Suprapubic skin (tissue), 4 donors: ENCODE data around the gene LMAN1L. TPM values are rescaled to one million over a fixed set of nuclear protein-coding genes. Genes with fewer than 3 reads are reported as not detected.

Experiments used
- DNase-seq, 2 donors: peaks; one replicate each; pipeline ENCODE4 v3.0.0-alpha.2; 2019; ENCODE audit warnings: low spot score in 2 of 2
- H3K27ac ChIP-seq: fragments of 200-600 bp; sonication (generic); one replicate; pipeline ENCODE4 v1.5.1; 2019
- H3K27me3 ChIP-seq: fragments of 200-600 bp; sonication (generic); one replicate; pipeline ENCODE4 v1.5.1; 2019
- H3K36me3 ChIP-seq: fragments of 200-600 bp; sonication (generic); one replicate; pipeline ENCODE4 v1.5.1; 2019
- H3K4me1 ChIP-seq: fragments of 200-600 bp; sonication (generic); one replicate; pipeline ENCODE4 v1.5.1; 2019
- H3K4me3 ChIP-seq: fragments of 200-600 bp; sonication (generic); one replicate; pipeline ENCODE4 v1.5.1; 2019; ENCODE audit warnings: mild to moderate bottlenecking
- H3K9me3 ChIP-seq: fragments of 200-600 bp; sonication (generic); one replicate; pipeline ENCODE4 v1.5.1; 2019
- EP300 ChIP-seq: sonication (generic); formaldehyde crosslinking; IDR thresholded peaks from one replicate; pipeline ENCODE4 v1.6.1; 2017; ENCODE audit warnings: antibody characterized with exemption
- POLR2A ChIP-seq, 2 donors: fragments of 450-650 bp; IDR thresholded peaks; one replicate each; pipeline ENCODE4 v1.6.1; 2017; ENCODE audit warnings: antibody characterized with exemption in 2 of 2, mild to moderate bottlenecking in 2 of 2, moderate library complexity in 2 of 2
- POLR2AphosphoS5 ChIP-seq, 3 donors: sonication (generic); formaldehyde crosslinking; IDR thresholded peaks; one replicate each; pipeline ENCODE4 v1.6.1; 2017; ENCODE audit warnings: antibody characterized with exemption in 3 of 3
- WGBS: methylation state at CpG from one replicate; pipeline ENCODE4 v1.1.5; 2018; 5-methylcytosine and 5-hydroxymethylcytosine counted together
- total RNA-seq, 4 donors: library from RNA; depleted of rRNA; stranded (reverse); fragments of >200 nt; gene quantifications; one replicate each; pipeline ENCODE4 v1.1.0, GENCODE V29; 2016
- TF ChIP-seq, protein P1 (sequence below), 2 donors: fragments of 200-600 bp in 1 of 2; fragments of 450-650 bp in 1 of 2; sonication (generic) in 1 of 2; IDR thresholded peaks; one replicate each; pipeline ENCODE4 v1.5.1; 2016 to 2019; ENCODE audit warnings: antibody characterized with exemption in 2 of 2, mild to moderate bottlenecking in 1 of 2, moderate library complexity in 1 of 2

The LMAN1L gene
- total RNA-seq, 4 donors from 2014 or later = 0.42 TPM; not detected in 3

GRCh38 chr15:74775894-74776293, 36.7 kb upstream of the LMAN1L start:
- Histone ChIP-seq H3K4me3 (no peak overlapping the region), H3K27me3 (no peaks in the 10 kb centered on the region), H3K4me1 (peaks cover 43% of the 10 kb centered on the region), H3K27ac (no peak overlapping the region), H3K9me3 (no peaks in the 10 kb centered on the region), H3K36me3 (no peaks in the 10 kb centered on the region)
- 100% methylated on average over 4 of the region's 4 CpGs for WGBS
- no peak for TF ChIP-seq POLR2A (IDR thresholded peaks at IDR 0.05)
- no peak for TF ChIP-seq EP300
- TF ChIP-seq, protein P1, sequence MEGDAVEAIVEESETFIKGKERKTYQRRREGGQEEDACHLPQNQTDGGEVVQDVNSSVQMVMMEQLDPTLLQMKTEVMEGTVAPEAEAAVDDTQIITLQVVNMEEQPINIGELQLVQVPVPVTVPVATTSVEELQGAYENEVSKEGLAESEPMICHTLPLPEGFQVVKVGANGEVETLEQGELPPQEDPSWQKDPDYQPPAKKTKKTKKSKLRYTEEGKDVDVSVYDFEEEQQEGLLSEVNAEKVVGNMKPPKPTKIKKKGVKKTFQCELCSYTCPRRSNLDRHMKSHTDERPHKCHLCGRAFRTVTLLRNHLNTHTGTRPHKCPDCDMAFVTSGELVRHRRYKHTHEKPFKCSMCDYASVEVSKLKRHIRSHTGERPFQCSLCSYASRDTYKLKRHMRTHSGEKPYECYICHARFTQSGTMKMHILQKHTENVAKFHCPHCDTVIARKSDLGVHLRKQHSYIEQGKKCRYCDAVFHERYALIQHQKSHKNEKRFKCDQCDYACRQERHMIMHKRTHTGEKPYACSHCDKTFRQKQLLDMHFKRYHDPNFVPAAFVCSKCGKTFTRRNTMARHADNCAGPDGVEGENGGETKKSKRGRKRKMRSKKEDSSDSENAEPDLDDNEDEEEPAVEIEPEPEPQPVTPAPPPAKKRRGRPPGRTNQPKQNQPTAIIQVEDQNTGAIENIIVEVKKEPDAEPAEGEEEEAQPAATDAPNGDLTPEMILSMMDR (IDR thresholded peaks at IDR 0.05) = no peak
- TF ChIP-seq POLR2AphosphoS5 (IDR thresholded peaks at IDR 0.05) = no peak
- DNase-seq = no peak

GRCh38 chr15:74776821-74777768, 35.5 kb upstream of the LMAN1L start:
- WGBS = 46% methylated on average over 13 of the region's 13 CpGs
- TF ChIP-seq POLR2AphosphoS5 (IDR thresholded peaks at IDR 0.05) = no peak
- TF ChIP-seq POLR2A (IDR thresholded peaks at IDR 0.05) = no peak
- TF ChIP-seq, protein P1 (IDR thresholded peaks at IDR 0.05) = no peak
- TF ChIP-seq EP300 = no peak
- Histone ChIP-seq H3K27me3 (no peaks in the 10 kb centered on the region), H3K9me3 (no peaks in the 10 kb centered on the region), H3K4me3 (no peak overlapping the region), H3K36me3 (no peaks in the 10 kb centered on the region), H3K27ac (peak overlapping the region; percentile 42), H3K4me1 (peaks cover 44% of the 10 kb centered on the region)
- DNase-seq = no peak

DNA sequence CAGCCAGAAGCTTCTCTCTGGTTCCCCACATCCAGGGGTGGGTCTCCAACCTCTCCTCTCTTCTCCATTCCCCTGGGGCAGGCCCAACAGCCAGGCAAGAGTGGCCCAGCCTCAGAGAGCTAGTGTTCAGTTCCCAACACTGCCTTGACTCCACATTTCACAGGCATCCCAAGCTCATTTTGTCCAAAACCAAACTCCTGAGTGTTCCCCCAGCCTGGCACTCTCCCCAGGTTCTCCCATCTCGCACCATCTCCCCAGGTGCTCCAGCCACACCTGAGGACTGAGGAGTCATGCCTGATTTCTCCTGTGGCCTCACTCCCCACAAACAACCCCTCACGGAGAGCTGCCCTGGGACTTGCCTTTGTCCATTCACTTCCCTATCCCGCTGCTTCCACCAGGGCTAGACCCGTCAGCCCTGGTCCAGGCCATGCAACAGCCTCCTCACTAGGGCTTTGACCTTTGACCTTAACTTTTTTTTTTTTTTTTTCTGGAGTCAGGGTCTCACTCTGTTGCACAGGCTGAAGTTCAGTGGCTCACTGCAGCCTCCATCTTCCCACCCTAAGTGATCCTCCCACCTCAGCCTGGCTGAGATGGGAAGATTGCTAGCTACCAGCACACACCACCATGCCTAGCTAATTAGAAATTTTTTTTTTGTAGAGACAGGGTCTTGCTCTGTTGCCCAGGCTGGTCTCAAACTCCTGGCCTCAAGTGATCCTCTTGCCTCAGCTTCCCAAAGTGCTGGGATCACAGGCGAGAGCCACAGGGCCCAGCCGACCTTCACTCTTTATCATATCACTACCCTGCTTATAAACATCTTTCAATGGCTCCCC, 34.7 kb upstream of the LMAN1L start:
- no peak overlapping the region for H3K4me3 ChIP-seq
- DNase-seq = no peak
- peak overlapping the region; percentile 41 for H3K27ac ChIP-seq
- H3K9me3 ChIP-seq = no peaks in the 10 kb centered on the region
- WGBS = 83% methylated on average over 6 of the region's 6 CpGs
- no peaks in the 10 kb centered on the region for H3K36me3 ChIP-seq
- peaks cover 48% of the 10 kb centered on the region for H3K4me1 ChIP-seq
- TF ChIP-seq EP300 = no peak
- no peak for TF ChIP-seq POLR2AphosphoS5 (IDR thresholded peaks at IDR 0.05)
- no peak for TF ChIP-seq POLR2A (IDR thresholded peaks at IDR 0.05)
- TF ChIP-seq, protein P1 (IDR thresholded peaks at IDR 0.05) = no peak
- H3K27me3 ChIP-seq = no peaks in the 10 kb centered on the region

DNA sequence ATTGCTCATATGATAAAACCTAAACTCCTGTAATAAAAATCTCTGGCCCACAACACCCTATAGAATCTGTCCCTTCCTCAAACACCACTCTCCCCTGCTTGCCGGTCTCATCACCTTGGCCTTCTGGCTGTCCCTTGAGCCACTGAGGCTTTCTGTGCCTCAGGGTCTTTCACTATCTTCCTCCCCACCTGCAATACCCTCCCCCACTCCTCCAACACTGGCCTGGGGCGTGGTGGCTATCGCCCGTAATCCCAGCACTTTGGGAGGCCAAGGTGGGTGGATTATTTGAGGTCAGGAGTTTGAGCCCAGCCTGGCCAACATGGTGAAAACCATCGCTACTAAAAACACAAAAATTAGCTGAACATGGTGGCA, 34.0 kb upstream of the LMAN1L start:
- TF ChIP-seq, protein P1 (IDR thresholded peaks at IDR 0.05) = no peak
- TF ChIP-seq POLR2AphosphoS5 (IDR thresholded peaks at IDR 0.05) (no peak), EP300 (no peak), POLR2A (IDR thresholded peaks at IDR 0.05) (no peak)
- Histone ChIP-seq H3K4me3 (no peak overlapping the region), H3K9me3 (no peaks in the 10 kb centered on the region), H3K36me3 (no peaks in the 10 kb centered on the region), H3K27ac (no peak overlapping the region), H3K27me3 (no peaks in the 10 kb centered on the region), H3K4me1 (peaks cover 48% of the 10 kb centered on the region)
- WGBS = 96% methylated on average over 5 of the region's 5 CpGs
- DNase-seq = no peak
